Left ventricle myocardium inferior (tissue), 1 donor: ENCODE data around the gene TBCK. TPM values are rescaled to one million over a fixed set of nuclear protein-coding genes. Genes with fewer than 3 reads are reported as not detected.

ENCODE experiments used
- DNase-seq: peaks from one replicate; pipeline ENCODE4 v3.0.0-alpha.2; 2020
- H3K27ac ChIP-seq: fragments of 200-600 bp; replicated peaks from 2 replicates; pipeline ENCODE4 v1.8.0; 2021
- H3K27me3 ChIP-seq: fragments of 200-600 bp; 2 replicates; pipeline ENCODE4 v1.8.0; 2021; ENCODE audit warnings: low read depth
- H3K36me3 ChIP-seq: fragments of 200-600 bp; 2 replicates; pipeline ENCODE4 v1.8.0; 2021
- H3K4me1 ChIP-seq: fragments of 200-600 bp; 2 replicates; pipeline ENCODE4 v1.8.0; 2021
- H3K4me3 ChIP-seq: fragments of 200-600 bp; 2 replicates; pipeline ENCODE4 v1.8.0; 2021; ENCODE audit warnings: mild to moderate bottlenecking, moderate library complexity
- H3K9me3 ChIP-seq: fragments of 200-600 bp; replicated peaks from 2 replicates; pipeline ENCODE4 v1.8.0; 2021
- CTCF ChIP-seq: fragments of 200-600 bp; IDR thresholded peaks from 2 replicates; pipeline ENCODE4 v1.8.0; 2021; ENCODE audit warnings: antibody characterized with exemption, mild to moderate bottlenecking, borderline replicate concordance
- intact Hi-C: fragments of 100-400 bp; cut with micrococcal nuclease; formaldehyde crosslinking; loops from one replicate; pipeline ENCODE4 v1.11.0; 2022
- total RNA-seq: library from RNA; stranded (reverse); fragmentation: NEBNext Ultra II Directional; extraction: Animal tissue kit (Norgen Biotek cat#: 25700); gene quantifications from one replicate; pipeline ENCODE4 v1.2.1, GENCODE V29; 2021
- donor health status: DM: no; HTN: yes; CAD: no; lungs with severe emphysema.

Gene TBCK
- total RNA-seq, 1 donor from 2014 or later, result 20.3 TPM

DNA sequence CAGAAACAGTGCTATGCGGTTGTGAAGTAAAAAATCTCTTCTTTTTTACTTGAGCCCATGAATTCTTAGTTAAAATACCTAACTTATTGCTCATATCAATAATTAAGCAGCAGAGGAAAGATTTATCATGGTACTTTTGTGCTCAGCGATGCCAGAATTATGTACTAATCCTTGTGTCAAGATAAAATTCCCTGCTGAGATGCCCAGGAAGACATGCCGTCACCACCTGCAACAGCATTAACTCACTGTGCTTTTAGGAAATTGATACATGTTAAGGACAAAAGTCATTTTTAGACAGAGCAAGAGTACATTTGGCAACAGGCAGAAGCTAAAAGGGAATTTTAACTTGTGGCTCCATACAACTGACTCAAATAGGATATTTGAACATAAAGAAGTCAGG, 281.8 kb downstream of the TBCK start:
- H3K27me3 ChIP-seq, result no peaks in the 10 kb centered on the region
- H3K4me1 ChIP-seq, result no peaks in the 10 kb centered on the region
- intact Hi-C loops, result no loop called here
- TF ChIP-seq CTCF, result no peak
- H3K27ac ChIP-seq, result no peak overlapping the region
- no peak for DNase-seq
- H3K4me3 ChIP-seq, result no peak overlapping the region
- no peaks in the 10 kb centered on the region for H3K36me3 ChIP-seq
- H3K9me3 ChIP-seq, result peaks cover 19% of the 10 kb centered on the region

DNA sequence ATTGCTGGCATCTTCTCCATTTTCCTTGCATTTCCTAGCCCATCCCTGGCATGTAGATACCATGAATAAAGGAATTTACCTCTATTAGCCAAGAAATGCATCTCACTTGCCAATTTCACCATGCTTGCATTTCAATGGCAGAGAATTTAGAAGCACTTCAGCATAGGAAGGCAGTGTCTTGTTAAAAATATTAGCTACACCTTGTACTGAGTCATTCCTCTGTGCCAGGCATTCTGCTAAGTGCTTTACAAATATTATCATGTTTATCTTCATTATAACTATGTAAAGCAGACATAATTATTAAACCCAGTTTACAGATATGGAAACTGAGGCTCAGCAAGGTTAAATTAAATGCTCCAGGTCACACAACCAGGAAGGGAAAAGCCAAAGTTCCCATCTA, 282.5 kb downstream of the TBCK start:
- DNase-seq, result no peak
- no peaks in the 10 kb centered on the region for H3K36me3 ChIP-seq
- no peak for TF ChIP-seq CTCF
- no peaks in the 10 kb centered on the region for H3K27me3 ChIP-seq
- no peak overlapping the region for H3K27ac ChIP-seq
- peaks cover 19% of the 10 kb centered on the region for H3K9me3 ChIP-seq
- no peak overlapping the region for H3K4me3 ChIP-seq
- H3K4me1 ChIP-seq, result no peaks in the 10 kb centered on the region
- intact Hi-C loops, result no loop called here

- H3K4me1 ChIP-seq, result no peaks in the 10 kb centered on the region
- no peak for DNase-seq
- no peak overlapping the region for H3K4me3 ChIP-seq
- TF ChIP-seq CTCF, result no peak
- H3K36me3 ChIP-seq, result no peaks in the 10 kb centered on the region
- intact Hi-C loops, result no loop called here
- H3K27me3 ChIP-seq, result no peaks in the 10 kb centered on the region
- H3K9me3 ChIP-seq, result peaks cover 19% of the 10 kb centered on the region
- H3K27ac ChIP-seq, result no peak overlapping the region
Measured at GRCh38 chr4:106032851-106033286, 283.1 kb downstream of the TBCK start.

GRCh38 chr4:106022454-106022853, 293.6 kb downstream of the TBCK start:
- peak overlapping the region; percentile 27 for H3K27ac ChIP-seq

GRCh38 chr4:106021737-106022410, 294.1 kb downstream of the TBCK start:
- Histone ChIP-seq H3K4me1 (peaks cover 11% of the 10 kb centered on the region), H3K36me3 (no peaks in the 10 kb centered on the region), H3K27me3 (no peaks in the 10 kb centered on the region), H3K9me3 (peaks cover 9% of the 10 kb centered on the region), H3K27ac (peak overlapping the region; percentile 27), H3K4me3 (no peak overlapping the region)
- intact Hi-C loops, result no loop called here
- no peak for DNase-seq
- TF ChIP-seq CTCF, result no peak

More at GRCh38 chr4:106022454-106022853, 293.6 kb downstream of the TBCK start:
- no peak for TF ChIP-seq CTCF
- Histone ChIP-seq H3K27me3 (no peaks in the 10 kb centered on the region), H3K9me3 (peaks cover 9% of the 10 kb centered on the region), H3K36me3 (no peaks in the 10 kb centered on the region), H3K4me1 (peaks cover 11% of the 10 kb centered on the region), H3K4me3 (no peak overlapping the region)
- no peak for DNase-seq
- intact Hi-C loops, result no loop called here
